ENCODE measurements around the gene MCTP1.

The MCTP1 gene

GRCh38 chr5:94705427-94705826 is 579.5 kb downstream of the MCTP1 start:
- Histone ChIP-seq H3K4me3 (ENCODE audit: low read depth, low read length) (no peak overlapping the region), H3K27me3 (ENCODE audit: control insufficient read depth, insufficient read depth, low read length) (no peaks in the 10 kb centered on the region), H3K9ac (no peak overlapping the region), H3K36me3 (ENCODE audit: control insufficient read depth, insufficient read depth, low read length) (no peaks in the 10 kb centered on the region), H3K27ac (no peak overlapping the region), H3K4me2 (ENCODE audit: low read length) (no peak overlapping the region), H2AFZ (no peak overlapping the region), H3K4me1 (peaks cover 6% of the 10 kb centered on the region), H3K9me3 (ENCODE audit: control insufficient read depth, low read length) (no peaks in the 10 kb centered on the region), H3K79me2 (no peaks in the 10 kb centered on the region)
- TF ChIP-seq, protein P1, sequence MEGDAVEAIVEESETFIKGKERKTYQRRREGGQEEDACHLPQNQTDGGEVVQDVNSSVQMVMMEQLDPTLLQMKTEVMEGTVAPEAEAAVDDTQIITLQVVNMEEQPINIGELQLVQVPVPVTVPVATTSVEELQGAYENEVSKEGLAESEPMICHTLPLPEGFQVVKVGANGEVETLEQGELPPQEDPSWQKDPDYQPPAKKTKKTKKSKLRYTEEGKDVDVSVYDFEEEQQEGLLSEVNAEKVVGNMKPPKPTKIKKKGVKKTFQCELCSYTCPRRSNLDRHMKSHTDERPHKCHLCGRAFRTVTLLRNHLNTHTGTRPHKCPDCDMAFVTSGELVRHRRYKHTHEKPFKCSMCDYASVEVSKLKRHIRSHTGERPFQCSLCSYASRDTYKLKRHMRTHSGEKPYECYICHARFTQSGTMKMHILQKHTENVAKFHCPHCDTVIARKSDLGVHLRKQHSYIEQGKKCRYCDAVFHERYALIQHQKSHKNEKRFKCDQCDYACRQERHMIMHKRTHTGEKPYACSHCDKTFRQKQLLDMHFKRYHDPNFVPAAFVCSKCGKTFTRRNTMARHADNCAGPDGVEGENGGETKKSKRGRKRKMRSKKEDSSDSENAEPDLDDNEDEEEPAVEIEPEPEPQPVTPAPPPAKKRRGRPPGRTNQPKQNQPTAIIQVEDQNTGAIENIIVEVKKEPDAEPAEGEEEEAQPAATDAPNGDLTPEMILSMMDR (IDR thresholded peaks at IDR 0.05): no peak

- H3K4me2 ChIP-seq (ENCODE audit: low read length): no peak overlapping the region
- no peak overlapping the region for H3K4me3 ChIP-seq (ENCODE audit: low read depth, low read length)
- H3K27ac ChIP-seq: no peak overlapping the region
- TF ChIP-seq, protein P1 (IDR thresholded peaks at IDR 0.05): no peak
- H3K9ac ChIP-seq: no peak overlapping the region
- H3K4me1 ChIP-seq: peaks cover 5% of the 10 kb centered on the region
- H3K36me3 ChIP-seq (ENCODE audit: control insufficient read depth, insufficient read depth, low read length): no peaks in the 10 kb centered on the region
- no peaks in the 10 kb centered on the region for H3K9me3 ChIP-seq (ENCODE audit: control insufficient read depth, low read length)
- no peaks in the 10 kb centered on the region for H3K79me2 ChIP-seq
- no peak overlapping the region for H2AFZ ChIP-seq
- no peaks in the 10 kb centered on the region for H3K27me3 ChIP-seq (ENCODE audit: control insufficient read depth, insufficient read depth, low read length)
Measured at GRCh38 chr5:94702729-94703128, 582.2 kb downstream of the MCTP1 start.

- H3K36me3 ChIP-seq (ENCODE audit: control insufficient read depth, insufficient read depth, low read length): no peaks in the 10 kb centered on the region
- no peak overlapping the region for H3K4me2 ChIP-seq (ENCODE audit: low read length)
- no peaks in the 10 kb centered on the region for H3K79me2 ChIP-seq
- no peak overlapping the region for H2AFZ ChIP-seq
- H3K27ac ChIP-seq: no peak overlapping the region
- H3K9me3 ChIP-seq (ENCODE audit: control insufficient read depth, low read length): no peaks in the 10 kb centered on the region
- H3K27me3 ChIP-seq (ENCODE audit: control insufficient read depth, insufficient read depth, low read length): no peaks in the 10 kb centered on the region
- no peak overlapping the region for H3K9ac ChIP-seq
- no peaks in the 10 kb centered on the region for H3K4me1 ChIP-seq
- TF ChIP-seq, protein P1 (IDR thresholded peaks at IDR 0.05): no peak
- H3K4me3 ChIP-seq (ENCODE audit: low read depth, low read length): no peak overlapping the region
Measured at GRCh38 chr5:94700592-94700991, 584.3 kb downstream of the MCTP1 start.

DNA sequence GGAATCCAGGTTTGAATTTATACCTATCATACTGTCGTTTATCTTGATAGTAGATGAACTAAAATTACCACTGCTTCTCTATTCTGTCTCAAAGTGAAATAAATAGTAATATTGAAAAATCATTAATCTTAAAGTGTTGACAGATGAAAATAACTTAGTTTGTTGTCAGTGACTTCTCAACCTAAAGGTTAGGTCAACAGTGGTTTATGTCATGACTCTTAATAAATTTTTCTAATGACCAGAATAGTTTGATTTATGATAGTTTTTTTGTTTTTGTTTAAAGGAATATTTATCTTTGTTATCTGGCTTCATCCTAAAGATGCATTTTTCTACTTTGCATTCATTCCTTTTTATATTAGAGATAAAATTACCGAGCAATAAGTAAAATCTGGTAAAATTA is 585.3 kb downstream of the MCTP1 start:
- Histone ChIP-seq H2AFZ (no peak overlapping the region), H3K36me3 (ENCODE audit: control insufficient read depth, insufficient read depth, low read length) (no peaks in the 10 kb centered on the region), H3K4me3 (ENCODE audit: low read depth, low read length) (no peak overlapping the region), H3K4me2 (ENCODE audit: low read length) (no peak overlapping the region), H3K4me1 (no peaks in the 10 kb centered on the region), H3K27ac (no peak overlapping the region), H3K9ac (no peak overlapping the region), H3K27me3 (ENCODE audit: control insufficient read depth, insufficient read depth, low read length) (no peaks in the 10 kb centered on the region), H3K9me3 (ENCODE audit: control insufficient read depth, low read length) (no peaks in the 10 kb centered on the region), H3K79me2 (no peaks in the 10 kb centered on the region)
- TF ChIP-seq, protein P1 (IDR thresholded peaks at IDR 0.05): no peak

DNA sequence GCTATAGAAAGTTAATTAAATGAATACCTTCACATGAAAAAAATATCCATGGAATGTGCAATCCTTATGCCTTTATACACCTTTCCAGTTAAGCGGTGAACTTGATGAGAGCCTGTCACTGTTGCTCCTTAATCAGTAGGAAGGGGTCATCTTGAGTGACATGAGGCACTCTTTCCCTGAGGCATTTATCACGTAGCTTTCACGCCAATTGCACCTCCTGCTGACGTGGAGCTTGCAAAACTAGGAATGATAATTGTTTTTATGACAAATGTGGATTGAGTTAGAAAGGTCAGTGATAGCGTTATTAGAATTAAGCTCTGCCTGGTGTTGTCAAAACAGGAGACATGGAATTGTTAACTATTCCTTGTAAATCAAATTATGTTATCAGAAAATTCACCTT is 586.7 kb downstream of the MCTP1 start:
- no peak overlapping the region for H3K4me3 ChIP-seq (ENCODE audit: low read depth, low read length)
- no peaks in the 10 kb centered on the region for H3K27me3 ChIP-seq (ENCODE audit: control insufficient read depth, insufficient read depth, low read length)
- no peaks in the 10 kb centered on the region for H3K79me2 ChIP-seq
- TF ChIP-seq, protein P1 (IDR thresholded peaks at IDR 0.05): no peak
- H3K9ac ChIP-seq: no peak overlapping the region
- H3K27ac ChIP-seq: no peak overlapping the region
- H2AFZ ChIP-seq: no peak overlapping the region
- H3K9me3 ChIP-seq (ENCODE audit: control insufficient read depth, low read length): no peaks in the 10 kb centered on the region
- no peak overlapping the region for H3K4me2 ChIP-seq (ENCODE audit: low read length)
- H3K4me1 ChIP-seq: no peaks in the 10 kb centered on the region
- no peaks in the 10 kb centered on the region for H3K36me3 ChIP-seq (ENCODE audit: control insufficient read depth, insufficient read depth, low read length)

Measured in parathyroid adenoma (tissue), 2 donors.